Cerebellar nuclear complex (tissue), 1 donor: ENCODE results near the gene MYMK.

ENCODE experiments used
- DNase-seq, 2 experiments: peaks; one replicate each; lab custom pipeline; 2025; lab: John Stamatoyannopoulos, UW

MYMK gene

GRCh38 chr9:133468374-133468773, 56.4 kb downstream of the MYMK start:
- DNase-seq = no peak

- DNase-seq = no peak
Measured at GRCh38 chr9:133467101-133467500, 57.7 kb downstream of the MYMK start.

- DNase-seq = no peak
Measured at GRCh38 chr9:133465984-133466383, 58.8 kb downstream of the MYMK start.

GRCh38 chr9:133464638-133465037, 60.1 kb downstream of the MYMK start:
- DNase-seq = no peak
